GM12891 (cell line): ENCODE measurements around the gene FOSL2. TPM values are rescaled to one million over a fixed set of nuclear protein-coding genes. Genes with fewer than 3 reads are reported as not detected.

ENCODE experiments used
- DNase-seq: peaks from one replicate; pipeline ENCODE4 v3.0.0; 2011; ENCODE audit warnings: low spot score; ENCODE audit not compliant: insufficient read length
- FAIRE-seq: peaks from 2 replicates; lab custom pipeline; 2011; peaks lifted over from hg19 to GRCh38; lab: Jason Lieb, UNC
- PAX5 ChIP-seq: IDR thresholded peaks from 2 replicates; pipeline ENCODE4 v1.6.1; 2011; ENCODE audit warnings: low read length, moderate library complexity, mild to moderate bottlenecking; ENCODE audit not compliant: insufficient read depth, severe bottlenecking
- POLR2A ChIP-seq: IDR thresholded peaks from 2 replicates; pipeline ENCODE4 v1.6.1; 2011; ENCODE audit warnings: low read depth, low read length, control low read depth
- POLR2AphosphoS5 ChIP-seq: IDR thresholded peaks from 2 replicates; pipeline ENCODE4 v1.6.1; 2011; ENCODE audit warnings: low read depth, low read length, control low read depth
- POU2F2 ChIP-seq: IDR thresholded peaks from 2 replicates; pipeline ENCODE4 v1.6.1; 2011; ENCODE audit warnings: low read depth, mild to moderate bottlenecking, control low read depth, low read length, moderate library complexity
- SPI1 ChIP-seq: IDR thresholded peaks from 2 replicates; pipeline ENCODE4 v1.6.1; 2011; ENCODE audit warnings: low read depth, low read length, control low read depth
- TAF1 ChIP-seq: IDR thresholded peaks from 2 replicates; pipeline ENCODE4 v1.6.1; 2011; ENCODE audit warnings: low read depth, low read length, control low read depth
- polyA plus RNA-seq: library from polyadenylated mRNA; unstranded; fragments of >200 nt; gene quantifications from one replicate; pipeline ENCODE4 v1.2.1, GENCODE V29; 2012; ENCODE audit warnings: low read depth, missing spikeins, inconsistent platforms; ENCODE audit not compliant: missing spikeins

FOSL2 gene
- polyA plus RNA-seq: 1.1 TPM

- no peak for TF ChIP-seq SPI1
- TF ChIP-seq TAF1: peak; percentile 69
- TF ChIP-seq PAX5: no peak
- peak; percentile 69 for TF ChIP-seq POLR2A
- TF ChIP-seq POU2F2: no peak
- 0 out of 2 replicates have a peak, but pooled peaks have one; percentile 23 for TF ChIP-seq POLR2AphosphoS5
- DNase-seq: peak; percentile 86
- FAIRE-seq: peak; percentile 93
These were observed at the start of gene FOSL2 for GRCh38 chr2:28392297-28393113. Gene FOSL2, plus strand, starts transcription at chr2:28392858. Its CDS starts 863 bp downstream, at chr2:28393721.

GRCh38 chr2:28343184-28343942 lies 49.3 kb upstream of the FOSL2 start:
- FAIRE-seq: no peak
- no peak for DNase-seq
- no peak for TF ChIP-seq SPI1
- no peak for TF ChIP-seq POLR2A
- no peak for TF ChIP-seq POU2F2
- no peak for TF ChIP-seq PAX5
- TF ChIP-seq TAF1: no peak
- TF ChIP-seq POLR2AphosphoS5: no peak

GRCh38 chr2:28343971-28344715 lies 48.5 kb upstream of the FOSL2 start:
- DNase-seq: no peak
- no peak for TF ChIP-seq POU2F2
- TF ChIP-seq SPI1: no peak
- no peak for TF ChIP-seq PAX5
- no peak for FAIRE-seq

GRCh38 chr2:28344756-28345373 lies 47.8 kb upstream of the FOSL2 start:
- TF ChIP-seq POLR2A: no peak
- no peak for TF ChIP-seq TAF1
- TF ChIP-seq SPI1: no peak
- no peak for TF ChIP-seq PAX5
- TF ChIP-seq POLR2AphosphoS5: no peak
- no peak for TF ChIP-seq POU2F2
- DNase-seq: no peak
- no peak for FAIRE-seq

- no peak for TF ChIP-seq SPI1
- no peak for TF ChIP-seq PAX5
- no peak for TF ChIP-seq POLR2AphosphoS5
- TF ChIP-seq TAF1: no peak
- no peak for TF ChIP-seq POU2F2
- TF ChIP-seq POLR2A: no peak
- DNase-seq (no peak), FAIRE-seq (no peak)
These were observed 47.0 kb upstream of the FOSL2 start for GRCh38 chr2:28345619-28346018.

- DNase-seq: no peak
- no peak for FAIRE-seq
- TF ChIP-seq TAF1: no peak
- no peak for TF ChIP-seq SPI1
- TF ChIP-seq POU2F2: no peak
- no peak for TF ChIP-seq POLR2A
- no peak for TF ChIP-seq POLR2AphosphoS5
- no peak for TF ChIP-seq PAX5
These were observed 46.1 kb upstream of the FOSL2 start for GRCh38 chr2:28346587-28346986.

GRCh38 chr2:28347193-28347592 lies 45.5 kb upstream of the FOSL2 start:
- TF ChIP-seq SPI1 (no peak), PAX5 (no peak), POLR2A (no peak), TAF1 (no peak), POLR2AphosphoS5 (no peak), POU2F2 (no peak)
- DNase-seq (no peak), FAIRE-seq (no peak)

GRCh38 chr2:28347596-28347995 lies 45.1 kb upstream of the FOSL2 start:
- DNase-seq (no peak), FAIRE-seq (no peak)
- TF ChIP-seq POLR2A (no peak), POU2F2 (no peak), POLR2AphosphoS5 (no peak), SPI1 (no peak), TAF1 (no peak), PAX5 (no peak)
